K562 (cell line): ENCODE results near the gene WDR72. TPM values are rescaled to one million over a fixed set of nuclear protein-coding genes. Genes with fewer than 3 reads are reported as not detected.

ENCODE experiments used
- ATAC-seq: fragments of 200-7000 bp; cut with Tn5 transposase; 3 replicates; pipeline ENCODE4 v1.9.1; 2020; ENCODE audit warnings: moderate library complexity
- BruUV-seq: library from RNA; stranded (reverse); fragments of 400-500 nt; replicated peaks from 2 replicates; lab custom pipeline; 2021; lab: Mats Ljungman, UMichigan
- CTCF ChIA-PET: fragments of 300-600 bp; formaldehyde crosslinking; extraction: SDS; loops from one replicate; lab custom pipeline; 2021; ENCODE audit warnings: low intra/inter-chr PET ratio; lab: Yijun Ruan, JAX
- POLR2A ChIA-PET: fragments of 300-600, 350-650 bp; sonication (Branson Sonifier 250); formaldehyde crosslinking; extraction: SDS; loops from one replicate; lab custom pipeline; 2021; ENCODE audit warnings: antibody characterized with exemption, inconsistent platforms; lab: Yijun Ruan, JAX
- DNase-seq, 4 experiments: peaks; one replicate each; pipeline versions ENCODE4 v3.0.0 to v3.0.0-alpha.2; 2011 to 2018; ENCODE audit warnings: low spot score in 3 of 4, mixed read lengths in 3 of 4; ENCODE audit errors: extremely low read depth in 1 of 4
- FAIRE-seq: peaks from 2 replicates; lab custom pipeline; 2011; peaks lifted over from hg19 to GRCh38; lab: Jason Lieb, UNC
- H2AFZ ChIP-seq: 2 replicates; pipeline ENCODE4 v1.6.0; 2011; ENCODE audit warnings: low read depth, low read length, control low read depth, inconsistent platforms
- H3K27ac ChIP-seq: fragments of 200-600 bp; 3 replicates; pipeline ENCODE4 v1.8.0; 2011; ENCODE audit warnings: low read depth, mild to moderate bottlenecking, control low read depth, inconsistent platforms, low read length, moderate library complexity, mixed read lengths; ENCODE audit errors: extremely low read depth
- H3K27me3 ChIP-seq, 2 experiments: fragments of 300-600 bp in 1 of 2; 2 replicates in 1 of 2; 3 replicates in 1 of 2; pipeline versions ENCODE4 v1.6.0 to v1.8.0; 2011; ENCODE audit warnings: inconsistent platforms in 2 of 2, low read length in 2 of 2, mild to moderate bottlenecking in 1 of 2, mixed read lengths in 1 of 2, moderate library complexity in 1 of 2; ENCODE audit not compliant: control insufficient read depth in 2 of 2, insufficient read depth in 2 of 2
- H3K36me3 ChIP-seq: fragments of 300-600 bp; 3 replicates; pipeline ENCODE4 v1.8.0; 2011; ENCODE audit warnings: mild to moderate bottlenecking, low read length, inconsistent platforms; ENCODE audit not compliant: control insufficient read depth, insufficient read depth
- H3K4me1 ChIP-seq, 2 experiments: fragments of 200-600 bp in 1 of 2; replicated peaks in 1 of 2; 2 replicates in 1 of 2; 3 replicates in 1 of 2; pipeline versions ENCODE4 v1.5.1 to v1.8.0; 2011; ENCODE audit warnings: inconsistent platforms in 2 of 2, low read length in 2 of 2, mild to moderate bottlenecking in 1 of 2, mixed read lengths in 1 of 2, moderate library complexity in 1 of 2; ENCODE audit not compliant: control insufficient read depth in 2 of 2, insufficient read depth in 2 of 2
- H3K4me2 ChIP-seq: 2 replicates; pipeline ENCODE4 v1.6.1; 2011; ENCODE audit warnings: low read length, control low read depth, inconsistent platforms, mixed read lengths; ENCODE audit not compliant: insufficient read depth
- H3K4me3 ChIP-seq: fragments of 200-600 bp; sonication (generic), shearing (Covaris generic); 2 replicates; pipeline ENCODE4 v1.5.1; 2016; ENCODE audit warnings: control low read depth, inconsistent platforms
- H3K79me2 ChIP-seq: fragments of 200-600 bp; 3 replicates; pipeline ENCODE4 v1.8.0; 2011; ENCODE audit warnings: low read length, inconsistent platforms; ENCODE audit not compliant: control insufficient read depth, insufficient read depth
- H3K9ac ChIP-seq, 2 experiments: 2 replicates each; pipeline versions ENCODE4 v1.6.0 to v1.6.1; 2011; ENCODE audit warnings: low read depth in 2 of 2, low read length in 2 of 2, control low read depth in 1 of 2, inconsistent platforms in 1 of 2, mild to moderate bottlenecking in 1 of 2, mixed read lengths in 1 of 2; ENCODE audit not compliant: insufficient read depth in 1 of 2
- H3K9me1 ChIP-seq: one replicate; pipeline ENCODE4 v1.6.0; 2011; ENCODE audit warnings: inconsistent platforms, mild to moderate bottlenecking, low read length, moderate library complexity; ENCODE audit not compliant: control insufficient read depth, insufficient read depth
- H3K9me3 ChIP-seq: replicated peaks from 2 replicates; pipeline ENCODE4 v1.5.1; 2011; ENCODE audit warnings: low read depth, low read length, inconsistent platforms; ENCODE audit not compliant: control insufficient read depth, insufficient read depth
- H4K20me1 ChIP-seq: replicated peaks from 2 replicates; pipeline ENCODE4 v1.6.1; 2011; ENCODE audit warnings: low read length, inconsistent platforms, mixed read lengths; ENCODE audit not compliant: control insufficient read depth, insufficient read depth
- ARHGAP35 ChIP-seq: fragments of 450-650 bp; IDR thresholded peaks from 2 replicates; pipeline ENCODE4 v1.6.1; 2018; ENCODE audit not compliant: partially characterized antibody
- C11orf30 ChIP-seq: fragments of 450-650 bp; IDR thresholded peaks from 2 replicates; pipeline ENCODE4 v1.6.1; 2016; ENCODE audit warnings: low read depth, mild to moderate bottlenecking
- CEBPG ChIP-seq, 3 experiments: fragments of 200-800 bp in 1 of 3; sonication (Bioruptor generic) in 1 of 3; sonication (generic) in 1 of 3; formaldehyde crosslinking in 1 of 3; IDR thresholded peaks in 2 of 3; conservative IDR thresholded peaks in 1 of 3; 2 replicates each; pipeline versions ENCODE4 v1.6.1 to v1.8.0; 2016 to 2022; ENCODE audit warnings: missing compliant biosample characterization in 2 of 3, missing genetic modification characterization in 2 of 3, mild to moderate bottlenecking in 1 of 3, missing genetic modification reagents in 1 of 3
- CREBBP ChIP-seq: IDR thresholded peaks from one replicate; pipeline ENCODE4 v1.6.1; 2012; ENCODE audit warnings: low read depth, mild to moderate bottlenecking, control low read depth, inconsistent platforms, low read length
- FOS ChIP-seq: IDR thresholded peaks from 3 replicates; pipeline ENCODE4 v1.6.1; 2011; ENCODE audit not compliant: insufficient read length; ENCODE audit errors: extremely low read depth
- HDAC1 ChIP-seq, 2 experiments: fragments of 450-650 bp; IDR thresholded peaks; 2 replicates each; pipeline ENCODE4 v1.6.1; 2016 to 2017; ENCODE audit warnings: inconsistent platforms in 1 of 2, mild to moderate bottlenecking in 1 of 2, moderate library complexity in 1 of 2
- HDAC2 ChIP-seq: fragments of 450-650 bp; IDR thresholded peaks from 2 replicates; pipeline ENCODE4 v1.6.1; 2016; ENCODE audit warnings: mild to moderate bottlenecking
- MYBL2 ChIP-seq, 2 experiments: fragments of 450-650 bp in 1 of 2; sonication (generic) in 1 of 2; formaldehyde crosslinking in 1 of 2; IDR thresholded peaks; 2 replicates each; pipeline versions ENCODE4 v1.6.1 to v1.8.1; 2017 to 2022; ENCODE audit warnings: borderline replicate concordance in 1 of 2, inconsistent platforms in 1 of 2, low read depth in 1 of 2, mild to moderate bottlenecking in 1 of 2, missing genetic modification reagents in 1 of 2, moderate library complexity in 1 of 2
- RBM25 ChIP-seq: fragments of 200-400 bp; formaldehyde crosslinking; IDR thresholded peaks from 2 replicates; pipeline ENCODE4 v1.6.1; 2018; ENCODE audit warnings: low read length, low read depth, moderate library complexity; ENCODE audit not compliant: severe bottlenecking
- SMARCC2 ChIP-seq: fragments of 450-650 bp; IDR thresholded peaks from 2 replicates; pipeline ENCODE4 v1.6.1; 2017; ENCODE audit warnings: antibody characterized with exemption, moderate library complexity, mild to moderate bottlenecking, low read depth
- SRSF1 ChIP-seq: fragments of 200-400 bp; formaldehyde crosslinking; IDR thresholded peaks from 2 replicates; pipeline ENCODE4 v1.6.1; 2017; ENCODE audit warnings: mild to moderate bottlenecking, low read depth, low read length, moderate library complexity
- SRSF9 ChIP-seq: fragments of 200-400 bp; formaldehyde crosslinking; IDR thresholded peaks from 2 replicates; pipeline ENCODE4 v1.6.1; 2017; ENCODE audit warnings: low read depth, low read length, borderline replicate concordance
- TEAD2 ChIP-seq: fragments of 450-650 bp; IDR thresholded peaks from 2 replicates; pipeline ENCODE4 v1.6.1; 2016; ENCODE audit warnings: missing genetic modification characterization, control low read depth, missing compliant biosample characterization
- ZNF311 ChIP-seq: fragments of 250-450 bp; sonication (Bioruptor Pico); IDR thresholded peaks from 2 replicates; pipeline ENCODE4 v1.4.0; 2020; ENCODE audit warnings: mild to moderate bottlenecking, moderate library complexity
- ZNF316 ChIP-seq: fragments of 450-650 bp; IDR thresholded peaks from 2 replicates; pipeline ENCODE4 v1.6.1; 2016
- ZNF75A ChIP-seq: fragments of 450-650 bp; formaldehyde crosslinking; IDR thresholded peaks from 2 replicates; pipeline ENCODE4 v1.4.0; 2020; ENCODE audit warnings: mild to moderate bottlenecking
- ZSCAN32 ChIP-seq: fragments of 450-650 bp; formaldehyde crosslinking; IDR thresholded peaks from 2 replicates; pipeline ENCODE4 v1.4.0; 2020; ENCODE audit warnings: mild to moderate bottlenecking, moderate library complexity
- in situ Hi-C: fragments of 300-500 bp; cut with MboI; formaldehyde crosslinking; loops from 4 replicates; pipeline ENCODE4 v1.15.0; 2018; ENCODE audit warnings: inconsistent platforms, mixed read lengths
- intact Hi-C: fragments of 100-400 bp; cut with micrococcal nuclease; formaldehyde crosslinking; loops from 2 replicates; pipeline ENCODE4 v1.14.2; 2022
- polyA plus RNA-seq, 8 experiments: library from polyadenylated mRNA; depleted of rRNA in 4 of 8; stranded (reverse) in 5 of 8; unstranded in 3 of 8; fragments of >200 nt; fragmentation: Nextera tagmentation in 2 of 8; fragmentation: Illumina TruSeq in 1 of 8; extraction: Ambion mirVana in 2 of 8; extraction: Trizol in 1 of 8; gene quantifications; 2 replicates each; pipeline versions ENCODE4 v1.2.1 to v1.2.3, GENCODE V29; 2011 to 2014; ENCODE audit warnings: inconsistent platforms in 1 of 8, missing spikeins in 1 of 8
- total RNA-seq, 7 experiments: library from RNA; depleted of rRNA in 6 of 7; stranded (reverse); fragments of >200 nt in 6 of 7; fragmentation: Illumina TruSeq in 2 of 7; extraction: Trizol in 2 of 7; gene quantifications; 2 replicates each; pipeline versions ENCODE4 v1.2.1 to v1.2.3, GENCODE V29; 2011 to 2021; ENCODE audit warnings: low replicate concordance in 1 of 7
- TF ChIP-seq, protein P1 (sequence below): fragments of 200-800 bp; sonication (Bioruptor generic); IDR thresholded peaks from 2 replicates; pipeline ENCODE4 v1.6.1; 2017; ENCODE audit warnings: missing genetic modification characterization, missing compliant biosample characterization
- TF ChIP-seq, protein P2 (sequence below): fragments of 450-650 bp; formaldehyde crosslinking; IDR thresholded peaks from 2 replicates; pipeline ENCODE4 v1.4.0; 2022; ENCODE audit warnings: mild to moderate bottlenecking, moderate library complexity
- TF ChIP-seq, protein P3 (sequence below), 2 experiments: IDR thresholded peaks; 2 replicates each; pipeline ENCODE4 v1.6.1; 2012; ENCODE audit warnings: improper control_type of control experiment in 2 of 2, low read depth in 2 of 2, low read length in 2 of 2, borderline replicate concordance in 1 of 2

Gene WDR72
- total and polyA plus RNA-seq, 9 of the 15 experiments (the other 6 are each of a cell fraction or from before 2014, with no cell fraction given), result 0.01 TPM; not detected in 8

DNA sequence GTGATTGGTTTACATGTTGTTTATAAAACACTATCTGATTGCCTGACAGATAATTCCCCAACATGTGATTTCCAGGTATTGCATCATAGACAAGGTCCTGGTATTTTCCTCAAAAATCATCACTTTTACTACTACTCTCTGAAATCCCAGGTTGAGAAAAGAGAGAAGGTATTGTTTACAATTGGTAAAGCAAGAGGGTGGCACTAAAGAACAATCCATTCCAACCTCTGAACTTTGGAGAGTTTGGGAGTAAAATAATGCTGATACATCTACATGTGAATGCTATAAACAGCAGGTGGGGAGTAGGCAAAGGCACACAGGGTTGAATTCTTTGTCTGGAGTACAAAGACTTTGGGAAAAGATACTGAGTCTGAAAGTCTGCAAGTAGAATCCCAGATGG lies 134.2 kb downstream of the WDR72 start:
- Histone ChIP-seq H4K20me1 (no peaks in the 10 kb centered on the region), H3K4me3 (no peak overlapping the region), H3K4me2 (no peak overlapping the region), H2AFZ (no peak overlapping the region), H3K9me1 (no peaks in the 10 kb centered on the region), H3K79me2 (no peaks in the 10 kb centered on the region), H3K27me3 (no peaks in the 10 kb centered on the region), H3K9ac (no peak overlapping the region), H3K9me3 (no peaks in the 10 kb centered on the region), H3K36me3 (no peaks in the 10 kb centered on the region), H3K27ac (no peak overlapping the region), H3K4me1 (no peaks in the 10 kb centered on the region)
- no peak for ATAC-seq
- no TSS peak for BruUV-seq
- intact Hi-C loops (no loop called here), in situ Hi-C loops (no loop called here)
- no peak for FAIRE-seq
- no peak for DNase-seq
- POLR2A ChIA-PET, result no interaction called here
- CTCF ChIA-PET, result no interaction called here
- TF ChIP-seq SRSF9, result no peak
- peak; percentile 73 for TF ChIP-seq ZSCAN32
- no peak for TF ChIP-seq RBM25
- TF ChIP-seq, protein P1, sequence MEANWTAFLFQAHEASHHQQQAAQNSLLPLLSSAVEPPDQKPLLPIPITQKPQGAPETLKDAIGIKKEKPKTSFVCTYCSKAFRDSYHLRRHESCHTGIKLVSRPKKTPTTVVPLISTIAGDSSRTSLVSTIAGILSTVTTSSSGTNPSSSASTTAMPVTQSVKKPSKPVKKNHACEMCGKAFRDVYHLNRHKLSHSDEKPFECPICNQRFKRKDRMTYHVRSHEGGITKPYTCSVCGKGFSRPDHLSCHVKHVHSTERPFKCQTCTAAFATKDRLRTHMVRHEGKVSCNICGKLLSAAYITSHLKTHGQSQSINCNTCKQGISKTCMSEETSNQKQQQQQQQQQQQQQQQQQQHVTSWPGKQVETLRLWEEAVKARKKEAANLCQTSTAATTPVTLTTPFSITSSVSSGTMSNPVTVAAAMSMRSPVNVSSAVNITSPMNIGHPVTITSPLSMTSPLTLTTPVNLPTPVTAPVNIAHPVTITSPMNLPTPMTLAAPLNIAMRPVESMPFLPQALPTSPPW (CRISPR knock-in tag), result no peak
- TF ChIP-seq, protein P2, sequence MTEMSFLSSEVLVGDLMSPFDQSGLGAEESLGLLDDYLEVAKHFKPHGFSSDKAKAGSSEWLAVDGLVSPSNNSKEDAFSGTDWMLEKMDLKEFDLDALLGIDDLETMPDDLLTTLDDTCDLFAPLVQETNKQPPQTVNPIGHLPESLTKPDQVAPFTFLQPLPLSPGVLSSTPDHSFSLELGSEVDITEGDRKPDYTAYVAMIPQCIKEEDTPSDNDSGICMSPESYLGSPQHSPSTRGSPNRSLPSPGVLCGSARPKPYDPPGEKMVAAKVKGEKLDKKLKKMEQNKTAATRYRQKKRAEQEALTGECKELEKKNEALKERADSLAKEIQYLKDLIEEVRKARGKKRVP (CRISPR knock-in tag), result peak; percentile 85
- TF ChIP-seq ZNF316, result no peak
- no peak for TF ChIP-seq ARHGAP35
- TF ChIP-seq FOS, result no peak
- no peak for TF ChIP-seq HDAC1 (IDR thresholded peaks at IDR 0.05)
- no peak for TF ChIP-seq ZNF75A (CRISPR knock-in tag)
- TF ChIP-seq CEBPG (CRISPR knock-in tag; IDR thresholded peaks at IDR 0.05), result no peak
- peak; percentile 67 to 93 for TF ChIP-seq CEBPG (tag; conservative IDR thresholded peaks at IDR 0.05 in 1 of 2, IDR thresholded peaks at IDR 0.05 in 1 of 2)
- no peak for TF ChIP-seq MYBL2 (IDR thresholded peaks at IDR 0.05; ENCODE audit: low read depth)
- TF ChIP-seq MYBL2 (CRISPR knock-in tag; IDR thresholded peaks at IDR 0.05; ENCODE audit: borderline replicate concordance), result no peak
- TF ChIP-seq C11orf30, result no peak
- TF ChIP-seq HDAC2, result no peak
- TF ChIP-seq CREBBP, result no peak
- TF ChIP-seq ZNF311 (CRISPR knock-in tag), result no peak
- no peak for TF ChIP-seq SMARCC2
- TF ChIP-seq TEAD2 (tag), result no peak
- TF ChIP-seq, protein P3, sequence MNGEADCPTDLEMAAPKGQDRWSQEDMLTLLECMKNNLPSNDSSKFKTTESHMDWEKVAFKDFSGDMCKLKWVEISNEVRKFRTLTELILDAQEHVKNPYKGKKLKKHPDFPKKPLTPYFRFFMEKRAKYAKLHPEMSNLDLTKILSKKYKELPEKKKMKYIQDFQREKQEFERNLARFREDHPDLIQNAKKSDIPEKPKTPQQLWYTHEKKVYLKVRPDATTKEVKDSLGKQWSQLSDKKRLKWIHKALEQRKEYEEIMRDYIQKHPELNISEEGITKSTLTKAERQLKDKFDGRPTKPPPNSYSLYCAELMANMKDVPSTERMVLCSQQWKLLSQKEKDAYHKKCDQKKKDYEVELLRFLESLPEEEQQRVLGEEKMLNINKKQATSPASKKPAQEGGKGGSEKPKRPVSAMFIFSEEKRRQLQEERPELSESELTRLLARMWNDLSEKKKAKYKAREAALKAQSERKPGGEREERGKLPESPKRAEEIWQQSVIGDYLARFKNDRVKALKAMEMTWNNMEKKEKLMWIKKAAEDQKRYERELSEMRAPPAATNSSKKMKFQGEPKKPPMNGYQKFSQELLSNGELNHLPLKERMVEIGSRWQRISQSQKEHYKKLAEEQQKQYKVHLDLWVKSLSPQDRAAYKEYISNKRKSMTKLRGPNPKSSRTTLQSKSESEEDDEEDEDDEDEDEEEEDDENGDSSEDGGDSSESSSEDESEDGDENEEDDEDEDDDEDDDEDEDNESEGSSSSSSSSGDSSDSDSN (IDR thresholded peaks at IDR 0.05; ENCODE audit: borderline replicate concordance in 1 of 2, low read depth in 2 of 2, low read length in 2 of 2), result no peak
- TF ChIP-seq SRSF1, result no peak
